K562 (cell line): ENCODE measurements around the gene PLIN5. TPM values are rescaled to one million over a fixed set of nuclear protein-coding genes. Genes with fewer than 3 reads are reported as not detected.
A peak's percentile ranks its signal among the peaks of the same experiment; 100 is the strongest.

Source experiments
- BRF1 ChIP-seq: IDR thresholded peaks from 3 replicates; pipeline ENCODE4 v1.6.1; 2011; ENCODE audit warnings: borderline replicate concordance, mild to moderate bottlenecking; ENCODE audit not compliant: insufficient read length; ENCODE audit errors: extremely low read depth
- MAFG ChIP-seq: fragments of 450-650 bp; conservative IDR thresholded peaks from 2 replicates; pipeline ENCODE4 v1.6.1; 2016; ENCODE audit warnings: missing genetic modification characterization, missing compliant biosample characterization
- MEF2D ChIP-seq: conservative IDR thresholded peaks from 2 replicates; pipeline ENCODE4 v1.6.1; 2016; ENCODE audit warnings: low read depth, missing genetic modification characterization, missing compliant biosample characterization
- MTA3 ChIP-seq: fragments of 450-650 bp; formaldehyde crosslinking; IDR thresholded peaks from 2 replicates; pipeline ENCODE4 v1.6.1; 2017; ENCODE audit warnings: mild to moderate bottlenecking, borderline replicate concordance
- NFXL1 ChIP-seq: fragments of 450-650 bp; formaldehyde crosslinking; IDR thresholded peaks from 2 replicates; pipeline ENCODE4 v1.4.0; 2021; ENCODE audit warnings: mild to moderate bottlenecking
- NR4A1 ChIP-seq, 2 experiments: fragments of 250-450 bp in 1 of 2; fragments of 450-650 bp in 1 of 2; sonication (Bioruptor Pico) in 1 of 2; IDR thresholded peaks; 2 replicates each; pipeline versions ENCODE4 v1.4.0 to v1.6.1; 2016 to 2020; ENCODE audit warnings: mild to moderate bottlenecking in 2 of 2, missing compliant biosample characterization in 1 of 2, missing genetic modification characterization in 1 of 2, moderate library complexity in 1 of 2
- PTRF ChIP-seq: fragments of 450-650 bp; IDR thresholded peaks from 2 replicates; pipeline ENCODE4 v1.6.1; 2016; ENCODE audit warnings: mild to moderate bottlenecking, missing genetic modification characterization, missing compliant biosample characterization
- TARDBP ChIP-seq: fragments of 450-650 bp; IDR thresholded peaks from 2 replicates; pipeline ENCODE4 v1.6.1; 2016
- WHSC1 ChIP-seq: IDR thresholded peaks from one replicate; pipeline ENCODE4 v1.6.1; 2012; ENCODE audit warnings: low read length, control low read depth, inconsistent platforms
- ZNF165 ChIP-seq: fragments of 250-450 bp; sonication (Bioruptor Pico); IDR thresholded peaks from 2 replicates; pipeline ENCODE4 v1.4.0; 2020; ENCODE audit warnings: borderline replicate concordance
- ZNF263 ChIP-seq: sonication (generic); formaldehyde crosslinking; IDR thresholded peaks from 2 replicates; pipeline ENCODE4 v1.8.0; 2022; ENCODE audit warnings: mild to moderate bottlenecking, missing genetic modification reagents, borderline replicate concordance
- ZNF444 ChIP-seq: fragments of 250-450 bp; sonication (Bioruptor Pico); IDR thresholded peaks from 2 replicates; pipeline ENCODE4 v1.4.0; 2020; ENCODE audit warnings: mild to moderate bottlenecking, moderate library complexity
- polyA plus RNA-seq, 8 experiments: library from polyadenylated mRNA; depleted of rRNA in 4 of 8; stranded (reverse) in 5 of 8; unstranded in 3 of 8; fragments of >200 nt; fragmentation: Nextera tagmentation in 2 of 8; fragmentation: Illumina TruSeq in 1 of 8; extraction: Ambion mirVana in 2 of 8; extraction: Trizol in 1 of 8; gene quantifications; 2 replicates each; pipeline versions ENCODE4 v1.2.1 to v1.2.3, GENCODE V29; 2011 to 2014; ENCODE audit warnings: inconsistent platforms in 1 of 8, missing spikeins in 1 of 8
- total RNA-seq, 7 experiments: library from RNA; depleted of rRNA in 6 of 7; stranded (reverse); fragments of >200 nt in 6 of 7; fragmentation: Illumina TruSeq in 2 of 7; extraction: Trizol in 2 of 7; gene quantifications; 2 replicates each; pipeline versions ENCODE4 v1.2.1 to v1.2.3, GENCODE V29; 2011 to 2021; ENCODE audit warnings: low replicate concordance in 1 of 7
- TF ChIP-seq, protein P1 (sequence below): IDR thresholded peaks from 3 replicates; pipeline ENCODE4 v1.6.1; 2011; ENCODE audit warnings: borderline replicate concordance, mild to moderate bottlenecking; ENCODE audit not compliant: insufficient read length, insufficient read depth
- TF ChIP-seq, protein P2 (sequence below): conservative IDR thresholded peaks from 2 replicates; pipeline ENCODE4 v1.6.1; 2011; ENCODE audit warnings: low read depth, mild to moderate bottlenecking, low read length; ENCODE audit not compliant: control insufficient read depth

The PLIN5 gene
- total and polyA plus RNA-seq, 9 of the 15 experiments (the other 6 are each of a cell fraction or from before 2014, with no cell fraction given) = 0.04 to 1.3 (median 0.50) TPM

DNA sequence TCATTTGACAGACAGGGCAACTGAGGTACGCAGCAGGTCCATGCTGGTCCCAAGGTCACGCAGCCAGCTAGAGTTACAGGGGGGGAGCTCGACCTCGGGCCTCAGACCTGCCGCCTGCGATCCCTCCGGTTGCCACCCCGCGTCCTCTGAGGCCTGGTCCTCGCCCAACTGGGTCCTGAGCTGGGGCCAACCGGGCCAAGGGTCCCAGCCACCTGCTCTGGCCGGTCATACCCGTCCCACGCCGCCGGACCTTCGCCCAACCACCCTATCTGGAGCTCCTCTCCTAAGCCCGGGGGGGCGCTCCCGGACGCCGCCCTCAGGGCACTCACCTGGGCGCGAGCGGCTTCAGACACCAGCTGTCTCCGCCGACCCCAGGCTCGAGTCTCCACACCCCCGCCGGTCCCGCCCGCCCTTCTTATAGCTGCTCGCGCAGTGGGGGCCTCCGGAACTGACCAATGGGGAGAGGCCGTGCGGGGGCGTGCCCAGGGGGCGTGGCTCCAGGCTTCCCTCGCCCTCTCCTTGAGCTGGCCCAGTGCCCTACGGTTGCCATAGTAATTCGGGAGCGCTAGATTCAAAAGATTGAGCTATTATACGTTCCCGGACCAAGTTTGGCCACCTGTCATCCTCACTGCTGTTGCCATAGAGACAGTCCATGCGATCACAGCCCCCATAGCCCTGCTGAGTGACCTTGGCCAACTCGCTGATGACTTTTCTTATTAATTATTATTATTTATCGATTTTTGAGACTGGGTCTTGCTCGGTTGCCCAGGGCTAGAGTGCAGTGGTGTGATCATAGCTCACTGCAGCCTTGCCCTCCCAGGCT is at the start of gene PLIN5 (continued):
- TF ChIP-seq, protein P1, sequence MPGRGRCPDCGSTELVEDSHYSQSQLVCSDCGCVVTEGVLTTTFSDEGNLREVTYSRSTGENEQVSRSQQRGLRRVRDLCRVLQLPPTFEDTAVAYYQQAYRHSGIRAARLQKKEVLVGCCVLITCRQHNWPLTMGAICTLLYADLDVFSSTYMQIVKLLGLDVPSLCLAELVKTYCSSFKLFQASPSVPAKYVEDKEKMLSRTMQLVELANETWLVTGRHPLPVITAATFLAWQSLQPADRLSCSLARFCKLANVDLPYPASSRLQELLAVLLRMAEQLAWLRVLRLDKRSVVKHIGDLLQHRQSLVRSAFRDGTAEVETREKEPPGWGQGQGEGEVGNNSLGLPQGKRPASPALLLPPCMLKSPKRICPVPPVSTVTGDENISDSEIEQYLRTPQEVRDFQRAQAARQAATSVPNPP = no peak
- TF ChIP-seq ZNF444 (CRISPR knock-in tag) (no peak), MEF2D (tag) (no peak), NR4A1 (CRISPR knock-in tag; IDR thresholded peaks at IDR 0.05) (no peak), NR4A1 (tag; IDR thresholded peaks at IDR 0.05) (no peak), MAFG (tag) (no peak), TARDBP (no peak), PTRF (tag) (no peak), BRF1 (no peak), ZNF263 (CRISPR knock-in tag) (no peak), WHSC1 (no peak), ZNF165 (CRISPR knock-in tag) (no peak), NFXL1 (CRISPR knock-in tag) (no peak), MTA3 (peak; percentile 80)
- TF ChIP-seq, protein P2, sequence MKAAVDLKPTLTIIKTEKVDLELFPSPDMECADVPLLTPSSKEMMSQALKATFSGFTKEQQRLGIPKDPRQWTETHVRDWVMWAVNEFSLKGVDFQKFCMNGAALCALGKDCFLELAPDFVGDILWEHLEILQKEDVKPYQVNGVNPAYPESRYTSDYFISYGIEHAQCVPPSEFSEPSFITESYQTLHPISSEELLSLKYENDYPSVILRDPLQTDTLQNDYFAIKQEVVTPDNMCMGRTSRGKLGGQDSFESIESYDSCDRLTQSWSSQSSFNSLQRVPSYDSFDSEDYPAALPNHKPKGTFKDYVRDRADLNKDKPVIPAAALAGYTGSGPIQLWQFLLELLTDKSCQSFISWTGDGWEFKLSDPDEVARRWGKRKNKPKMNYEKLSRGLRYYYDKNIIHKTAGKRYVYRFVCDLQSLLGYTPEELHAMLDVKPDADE = no peak
